GM18907 (cell line): ENCODE results near the gene TMEM156.
A peak's percentile ranks its signal among the peaks of the same experiment; 100 is the strongest.
"Not testable (repeated sequence)": the region's sequence is repeated elsewhere in the genome, so short reads cannot be mapped to it uniquely, and the experiment has no call there.

Experiments used
- ATAC-seq: cut with Tn5 transposase; IDR thresholded peaks from one replicate; pipeline ENCODE4 v1.9.1; 2021; ENCODE audit warnings: mild to moderate bottlenecking, moderate library complexity; ENCODE audit not compliant: unreplicated experiment

Gene TMEM156

GRCh38 chr4:39044364-39044955 is 12.3 kb upstream of the TMEM156 start:
- peak; percentile 71 for ATAC-seq

- ATAC-seq: no peak
Measured at GRCh38 chr4:39043861-39044363, 11.7 kb upstream of the TMEM156 start.

- ATAC-seq: no peak
Measured at GRCh38 chr4:39043058-39043860, 11.1 kb upstream of the TMEM156 start.

DNA sequence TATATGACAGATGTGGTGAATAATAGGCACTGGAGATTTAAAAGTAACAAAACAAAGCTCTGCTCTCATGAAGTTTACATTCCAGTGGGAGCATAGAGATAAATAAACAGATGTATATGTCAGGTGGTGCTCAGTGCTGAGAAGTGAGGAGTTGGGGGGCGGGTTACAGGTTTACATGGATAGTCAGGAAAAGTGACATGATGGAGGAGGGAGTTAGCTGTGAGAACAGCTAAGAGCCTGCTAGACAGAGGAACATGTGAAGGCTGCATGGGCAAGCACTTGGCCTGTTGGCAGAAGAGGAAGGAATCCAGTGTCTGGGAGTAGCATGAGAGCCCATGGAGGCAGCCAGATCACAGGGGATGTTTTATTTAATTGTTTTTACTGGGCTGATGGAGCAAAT is 10.2 kb upstream of the TMEM156 start:
- no peak for ATAC-seq

- no peak for ATAC-seq
Measured at GRCh38 chr4:39039108-39039507, 6.9 kb upstream of the TMEM156 start.

GRCh38 chr4:39037941-39038340 is 5.7 kb upstream of the TMEM156 start:
- ATAC-seq: no peak

GRCh38 chr4:39037491-39037825 is 5.2 kb upstream of the TMEM156 start:
- no peak for ATAC-seq

GRCh38 chr4:39036172-39036571 is 4.0 kb upstream of the TMEM156 start:
- ATAC-seq: no peak

GRCh38 chr4:39031590-39032020 is 604 bp downstream of the TMEM156 start:
- ATAC-seq: not testable (repeated sequence)

DNA sequence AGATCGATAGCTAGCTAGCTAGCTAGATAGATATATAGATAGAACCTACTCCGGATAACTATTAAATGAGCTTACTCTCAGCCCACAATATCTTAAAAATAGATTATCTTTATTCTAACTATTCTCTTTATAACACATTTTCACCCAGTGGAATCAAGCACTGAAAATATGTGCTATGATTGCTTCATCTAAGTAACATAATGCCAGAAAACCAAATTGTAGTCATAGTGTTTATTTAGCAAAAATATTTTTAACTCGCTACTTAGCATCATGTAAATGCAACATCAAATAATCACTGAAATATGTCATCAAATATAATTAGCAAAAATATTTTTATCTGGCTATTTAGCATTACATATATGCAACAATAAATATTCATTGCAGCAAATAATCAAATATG is 1.5 kb downstream of the TMEM156 start:
- ATAC-seq: no peak

GRCh38 chr4:39029752-39030694 is 2.2 kb downstream of the TMEM156 start:
- peak; percentile 40 for ATAC-seq

DNA sequence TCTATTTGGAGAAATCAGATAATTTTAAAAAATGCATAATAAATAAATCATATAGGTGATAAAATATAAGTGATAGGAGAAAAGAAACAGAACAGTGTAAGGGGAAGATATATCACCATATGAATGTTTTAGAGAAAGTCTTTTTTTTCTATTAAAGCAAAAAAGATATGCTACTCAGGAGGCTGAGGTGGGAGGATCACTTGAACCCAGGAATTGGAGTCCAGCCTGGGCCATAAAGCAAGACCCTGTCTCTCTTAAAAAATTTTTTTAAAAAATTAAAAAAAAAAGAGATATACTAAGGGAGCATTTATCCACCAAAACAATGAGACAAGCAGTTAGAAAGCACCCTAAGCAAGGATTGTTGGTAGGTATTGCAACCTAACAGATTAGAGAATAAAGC is 6.1 kb downstream of the TMEM156 start:
- ATAC-seq: no peak

DNA sequence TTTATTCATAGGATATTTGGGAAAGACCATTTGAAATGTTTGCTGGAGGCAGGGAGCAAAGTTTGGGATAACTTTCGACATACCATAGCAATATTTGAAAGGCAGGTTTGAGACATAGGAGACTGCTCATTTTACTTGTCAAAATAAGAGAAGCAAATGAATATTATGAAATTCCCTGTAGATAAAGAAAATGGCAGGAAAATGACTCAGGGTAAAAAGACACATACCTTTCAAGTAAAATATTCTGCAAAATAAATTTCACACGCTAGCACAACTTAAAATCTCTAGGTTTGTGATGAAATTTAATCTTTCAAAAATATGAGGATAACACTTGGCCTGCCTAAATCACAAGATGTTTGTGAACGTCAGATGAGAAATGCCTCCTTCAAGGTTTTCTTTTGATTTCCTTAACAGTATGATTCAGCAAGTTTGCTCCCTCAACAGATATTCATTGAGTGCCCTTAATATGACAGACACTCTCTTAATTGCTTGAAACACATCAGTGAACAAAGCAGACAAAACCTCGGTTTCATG is 6.6 kb downstream of the TMEM156 start:
- ATAC-seq: no peak

DNA sequence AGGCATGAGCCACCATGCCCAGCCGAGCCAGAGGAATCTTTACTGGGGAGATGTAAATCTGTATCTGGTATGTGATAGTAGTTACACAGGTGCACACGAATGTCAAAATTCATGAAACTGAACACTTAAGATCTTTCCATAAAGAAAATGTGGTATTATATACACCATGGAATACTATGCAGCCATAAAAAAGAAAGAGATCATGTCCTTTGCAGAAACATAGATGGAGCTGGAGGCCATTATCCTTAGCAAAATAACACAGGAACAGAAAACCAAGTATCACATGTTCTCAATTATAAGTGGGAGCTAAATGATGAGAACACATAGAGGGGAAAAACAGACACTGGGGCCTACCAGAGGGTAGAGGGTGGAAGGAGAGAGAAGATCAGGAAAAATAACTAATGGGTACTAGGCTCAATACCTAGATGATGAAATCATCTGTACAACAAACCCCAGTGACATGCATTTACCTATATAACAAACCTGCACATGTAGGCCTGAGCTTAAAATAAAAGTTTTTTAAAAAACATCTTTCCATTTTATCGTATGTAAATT is 7.8 kb downstream of the TMEM156 start:
- no peak for ATAC-seq

GRCh38 chr4:39023059-39023458 is 9.2 kb downstream of the TMEM156 start:
- ATAC-seq: no peak

- no peak for ATAC-seq
Measured at GRCh38 chr4:39022241-39022640, 10.0 kb downstream of the TMEM156 start.

- no peak for ATAC-seq
Measured at GRCh38 chr4:39021631-39022030, 10.6 kb downstream of the TMEM156 start.

- no peak for ATAC-seq
Measured at GRCh38 chr4:39020130-39020529, 12.1 kb downstream of the TMEM156 start.

GRCh38 chr4:39014028-39014427 is 18.2 kb downstream of the TMEM156 start:
- ATAC-seq: no peak

DNA sequence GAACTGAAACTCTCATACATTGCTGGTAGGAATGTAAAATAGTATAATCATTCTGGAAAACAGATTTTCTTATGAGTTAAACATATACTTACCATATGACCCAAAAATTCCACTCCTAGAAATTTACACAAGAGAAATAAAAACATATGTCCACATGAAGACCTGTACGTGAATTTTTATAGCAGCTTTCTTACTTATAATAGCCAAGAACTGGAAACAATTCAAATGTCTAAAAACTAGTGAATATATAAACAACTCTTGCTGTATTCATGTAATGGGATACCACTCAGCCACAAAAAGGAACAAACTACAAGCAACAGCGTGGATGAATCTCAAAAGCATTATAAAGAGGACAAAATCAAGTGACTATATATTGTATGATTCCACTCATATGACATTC is 27.5 kb downstream of the TMEM156 start:
- no peak for ATAC-seq

DNA sequence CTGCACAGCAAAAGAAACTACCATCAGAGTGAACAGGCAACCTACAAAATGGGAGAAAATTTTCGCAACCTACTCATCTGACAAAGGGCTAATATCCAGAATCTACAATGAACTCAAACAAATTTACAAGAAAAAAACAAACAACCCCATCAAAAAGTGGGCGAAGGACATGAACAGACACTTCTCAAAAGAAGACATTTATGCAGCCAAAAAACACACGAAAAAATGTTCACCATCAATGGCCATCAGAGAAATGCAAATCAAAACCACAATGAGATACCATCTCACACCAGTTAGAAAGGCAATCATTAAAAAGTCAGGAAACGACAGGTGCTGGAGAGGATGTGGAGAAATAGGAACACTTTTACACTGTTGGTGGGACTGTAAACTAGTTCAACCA is 30.2 kb downstream of the TMEM156 start:
- not testable (repeated sequence) for ATAC-seq
